OCI-M2 (cell line): ENCODE results near the gene PHACTR2.
"Not testable (repeated sequence)": the region's sequence is repeated elsewhere in the genome, so short reads cannot be mapped to it uniquely, and the experiment has no call there.

Source experiments
- DNase-seq: peaks from one replicate; lab custom pipeline; 2025; ENCODE audit not compliant: unreplicated experiment; lab: John Stamatoyannopoulos, UW

Gene PHACTR2

GRCh38 chr6:143677891-143678791 is at the start of gene PHACTR2:
Gene PHACTR2 (plus strand): TSS chr6:143677965. CDS start chr6:143678164, 199 bp downstream.
- peak; percentile 37 for DNase-seq

DNA sequence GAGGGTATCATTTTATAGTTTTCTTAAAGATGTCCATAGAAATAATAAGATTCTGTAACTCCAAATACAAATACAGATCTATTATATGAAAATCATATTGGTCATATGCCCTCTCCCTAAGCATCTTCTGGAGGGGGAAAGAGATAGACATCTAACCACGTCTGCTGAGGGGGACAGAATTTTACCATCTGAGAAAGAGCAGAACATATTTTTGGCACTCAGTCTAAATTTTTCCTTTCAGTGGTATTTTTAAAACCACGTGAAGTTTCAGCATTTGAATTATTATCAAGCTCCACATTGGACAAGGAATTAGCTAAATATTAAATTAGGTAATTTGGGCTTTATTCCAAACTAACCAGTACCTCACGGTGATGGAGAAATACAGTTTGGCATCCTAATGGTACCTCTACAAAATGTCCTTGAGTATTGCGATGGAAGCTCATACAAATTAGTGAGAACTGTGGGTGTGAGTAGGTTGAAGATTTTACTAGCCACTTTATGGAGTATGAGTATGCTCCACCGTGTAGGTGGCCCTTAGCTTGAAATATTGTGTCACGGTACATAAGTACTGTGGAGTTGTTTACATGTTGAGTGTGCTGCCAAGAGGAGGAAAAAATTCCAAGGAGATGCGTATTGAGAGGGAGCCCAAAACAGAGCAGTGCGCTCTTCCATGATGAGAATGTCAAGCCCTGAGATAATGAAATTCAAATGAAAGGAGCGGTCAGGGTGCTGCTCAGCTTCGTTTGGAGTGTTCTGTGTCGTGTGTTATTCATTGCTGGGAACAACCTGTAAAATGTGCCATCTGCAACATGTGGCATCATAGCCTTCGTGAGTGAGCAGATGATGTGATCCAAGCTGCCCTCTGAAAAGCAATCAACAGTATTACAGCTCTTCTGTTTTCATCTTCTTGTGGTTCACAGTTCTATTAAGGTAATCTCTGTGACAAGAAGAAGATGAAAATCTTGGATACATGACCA is 48.4 kb upstream of the PHACTR2 start:
- DNase-seq = no peak

DNA sequence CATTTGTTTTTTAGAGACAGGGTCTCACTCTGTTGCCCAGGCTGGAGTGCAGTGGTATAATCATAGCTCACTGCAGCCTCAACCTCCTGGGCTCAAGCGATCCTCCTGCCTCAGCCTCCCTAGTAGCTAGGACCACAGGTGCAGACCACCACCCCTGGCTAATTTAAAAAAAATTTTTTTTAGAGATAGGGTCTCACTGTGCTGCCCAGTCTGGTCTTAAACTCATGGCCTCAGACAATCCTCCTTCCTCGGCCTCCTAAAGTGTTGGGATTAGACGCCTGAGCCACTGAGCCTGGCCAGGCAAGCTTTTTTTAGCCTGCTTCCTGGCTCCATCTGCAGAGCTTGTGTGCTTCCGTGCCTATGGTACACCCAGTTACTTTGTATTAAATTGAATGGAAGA is 46.6 kb upstream of the PHACTR2 start:
- not testable (repeated sequence) for DNase-seq

DNA sequence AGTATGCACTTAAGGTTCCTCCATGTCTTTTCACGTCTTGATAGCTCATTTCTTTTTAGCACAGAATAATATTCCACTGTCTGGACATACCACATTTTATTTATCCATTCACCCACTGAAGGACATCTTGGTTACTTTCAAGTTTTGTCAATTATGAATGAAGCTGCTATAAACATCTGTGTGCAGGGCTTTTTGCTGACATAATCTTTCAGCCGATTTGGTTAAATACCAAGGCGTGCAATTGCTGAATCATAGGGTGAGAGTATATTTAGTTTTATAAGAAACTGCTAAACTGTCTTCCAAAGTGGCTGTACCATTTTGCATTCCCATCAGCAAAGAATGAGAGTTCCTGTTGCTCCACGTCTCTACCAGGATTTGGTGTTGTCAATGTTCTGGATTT is 44.9 kb upstream of the PHACTR2 start:
- no peak for DNase-seq

- no peak for DNase-seq
These were observed 43.3 kb upstream of the PHACTR2 start for GRCh38 chr6:143634486-143634885.

DNA sequence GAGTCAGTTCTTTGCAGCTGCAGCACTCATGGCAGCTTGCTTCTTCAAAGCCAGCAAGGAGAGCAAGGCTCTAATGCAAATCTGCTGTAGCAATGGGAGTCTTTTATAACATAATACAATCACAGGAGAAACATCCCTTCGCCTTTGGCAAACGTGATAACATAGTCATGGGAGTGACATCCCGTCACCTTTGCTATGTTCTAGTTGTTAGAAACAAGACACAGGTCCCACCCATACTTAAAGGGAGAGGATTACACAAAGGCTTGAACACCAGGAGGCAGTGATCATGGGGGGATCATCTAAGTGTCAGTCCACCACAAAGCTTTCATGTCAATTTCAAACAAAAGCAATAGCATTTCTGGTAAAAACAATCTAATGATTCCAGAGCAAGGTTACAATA is 40.1 kb upstream of the PHACTR2 start:
- no peak for DNase-seq

DNA sequence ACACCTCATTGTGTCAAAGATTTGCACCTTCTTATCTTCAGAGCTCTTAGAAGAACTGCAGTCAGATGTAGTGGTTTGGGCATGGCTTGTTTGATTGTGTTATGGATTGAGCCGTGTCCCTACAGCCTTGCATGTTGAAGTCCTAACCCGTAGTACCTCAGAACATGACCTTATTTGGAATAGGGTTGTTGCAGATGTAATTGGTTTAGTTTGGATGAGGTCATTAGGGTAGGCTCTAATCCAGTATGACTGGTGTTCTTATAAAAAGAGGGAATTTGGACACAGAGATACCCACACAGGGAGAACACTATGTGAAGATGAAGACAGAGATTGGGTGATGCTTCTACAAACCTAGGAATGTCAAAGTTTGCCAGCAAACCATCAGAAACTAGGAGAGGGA is 35.4 kb upstream of the PHACTR2 start:
- no peak for DNase-seq

DNA sequence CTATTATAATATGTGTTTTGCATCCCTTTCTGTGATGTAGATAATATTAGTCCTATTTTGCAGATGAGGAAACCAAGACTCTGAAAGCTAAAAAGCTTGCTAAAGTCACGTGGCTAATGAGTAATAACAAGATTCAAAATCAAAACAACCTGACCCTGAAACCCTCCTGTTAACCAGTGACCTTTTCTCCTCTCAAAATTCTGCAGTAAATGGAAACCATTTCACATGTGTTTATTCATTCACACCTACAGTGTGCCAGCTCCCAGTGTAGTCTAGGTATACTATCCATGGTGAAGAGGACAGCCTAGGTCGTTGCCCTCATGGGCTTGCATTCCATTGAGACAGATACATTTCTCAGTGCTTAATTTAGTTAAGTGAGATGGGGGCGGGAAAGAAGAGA is 30.6 kb upstream of the PHACTR2 start:
- DNase-seq = no peak

DNA sequence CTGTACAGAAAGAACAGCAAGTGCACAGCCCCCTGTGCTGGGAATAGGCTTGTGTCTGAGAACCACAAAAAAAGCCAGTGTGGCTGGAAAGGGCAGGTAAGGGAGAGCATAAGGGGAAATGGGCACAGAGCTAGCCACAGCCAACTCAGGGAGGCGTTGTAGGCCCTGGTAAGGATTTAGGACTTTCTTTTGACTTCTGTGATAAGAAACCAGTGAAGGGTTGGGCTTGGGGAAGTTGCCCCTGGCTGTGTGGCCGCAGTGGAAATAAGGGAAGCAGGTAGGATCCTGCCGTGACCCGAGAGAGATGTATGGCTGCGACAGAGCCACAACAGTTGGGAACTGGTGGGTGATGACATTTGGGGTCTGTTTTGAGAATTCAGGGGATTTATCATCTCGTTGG is 30.0 kb upstream of the PHACTR2 start:
- no peak for DNase-seq

DNA sequence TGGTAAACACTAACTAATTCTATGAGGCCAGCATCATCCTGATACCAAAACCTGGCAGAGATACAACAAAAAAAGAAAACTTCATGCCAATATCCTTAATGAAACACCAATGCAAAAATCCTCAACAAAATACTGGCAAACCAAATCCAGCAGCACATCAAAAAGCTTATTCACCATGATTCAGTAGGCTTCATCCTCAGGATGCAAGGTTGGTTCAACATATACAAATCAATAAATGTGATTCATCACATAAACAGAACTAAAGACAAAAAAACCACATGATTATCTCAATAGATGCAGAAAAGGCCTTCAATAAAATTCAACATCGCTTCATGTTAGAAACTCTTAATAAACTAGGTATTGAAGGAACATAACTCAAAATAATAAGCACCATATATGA is 28.4 kb upstream of the PHACTR2 start:
- DNase-seq = not testable (repeated sequence)

DNA sequence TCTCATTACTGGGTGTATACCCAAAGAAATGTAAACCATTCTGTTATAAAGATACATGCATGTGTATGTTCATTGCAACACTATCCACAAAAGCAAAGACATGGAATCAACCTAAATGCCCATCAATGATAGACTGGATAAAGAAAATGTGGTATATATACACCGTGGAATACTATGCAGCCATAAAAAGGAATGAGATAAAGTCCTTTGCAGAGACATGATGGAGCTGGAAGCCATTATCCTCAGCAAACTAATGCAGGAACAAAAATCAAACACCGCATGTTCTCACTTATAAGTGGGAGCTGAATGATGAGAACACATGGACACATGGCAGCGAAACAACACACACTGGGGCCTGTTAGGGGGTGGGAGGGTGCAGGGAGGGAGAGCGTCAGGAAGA is 26.4 kb upstream of the PHACTR2 start:
- not testable (repeated sequence) for DNase-seq

DNA sequence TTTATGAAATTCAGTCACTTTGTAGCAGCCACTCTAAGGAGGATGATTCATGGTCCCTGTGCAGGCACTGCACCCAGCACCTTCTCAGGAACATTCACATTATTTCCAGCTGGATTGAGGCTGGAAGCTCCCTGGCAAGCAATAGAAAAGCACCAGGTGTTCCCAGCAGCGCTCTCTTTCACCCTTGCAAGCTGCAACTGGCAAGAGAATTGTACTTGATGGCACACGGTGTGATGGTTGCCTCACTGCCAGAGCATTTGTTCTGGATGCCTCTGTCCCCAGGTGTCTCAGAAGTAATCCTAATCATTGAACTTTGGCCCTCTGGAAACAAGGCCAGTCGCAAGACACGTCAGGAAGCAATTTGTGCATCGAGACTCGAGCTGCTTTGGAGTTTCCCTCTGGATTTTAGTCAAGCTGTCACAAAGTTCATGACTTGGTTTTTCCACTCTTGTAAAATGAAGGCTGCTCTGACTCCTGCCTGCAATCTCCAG is 24.9 kb upstream of the PHACTR2 start:
- DNase-seq = no peak

- DNase-seq = no peak
These were observed 22.2 kb upstream of the PHACTR2 start for GRCh38 chr6:143655541-143655940.

DNA sequence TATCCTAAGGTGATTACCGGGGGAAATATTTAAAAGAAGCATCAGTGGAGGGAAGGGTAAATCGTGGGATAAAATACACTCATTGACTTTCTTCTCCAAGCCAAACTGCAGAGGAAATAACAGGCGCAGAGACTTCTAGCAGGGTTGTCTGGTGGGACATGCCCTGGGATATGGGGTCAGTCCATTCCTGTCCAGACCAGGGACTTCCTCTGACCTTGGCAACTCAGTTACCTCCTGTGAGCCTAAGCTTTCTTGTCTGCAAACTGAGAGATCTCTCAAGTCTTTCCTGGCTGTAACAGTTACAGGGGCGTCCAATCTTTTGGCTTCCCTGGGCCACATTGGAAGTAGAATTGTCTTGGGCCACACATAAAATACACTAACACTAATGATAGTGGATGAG is 21.7 kb upstream of the PHACTR2 start:
- no peak for DNase-seq

- no peak for DNase-seq
These were observed 20.0 kb upstream of the PHACTR2 start for GRCh38 chr6:143657809-143658208.

- DNase-seq = not testable (repeated sequence)
These were observed 17.6 kb upstream of the PHACTR2 start for GRCh38 chr6:143660170-143660569.

- no peak for DNase-seq
These were observed 13.6 kb upstream of the PHACTR2 start for GRCh38 chr6:143664171-143664570.

DNA sequence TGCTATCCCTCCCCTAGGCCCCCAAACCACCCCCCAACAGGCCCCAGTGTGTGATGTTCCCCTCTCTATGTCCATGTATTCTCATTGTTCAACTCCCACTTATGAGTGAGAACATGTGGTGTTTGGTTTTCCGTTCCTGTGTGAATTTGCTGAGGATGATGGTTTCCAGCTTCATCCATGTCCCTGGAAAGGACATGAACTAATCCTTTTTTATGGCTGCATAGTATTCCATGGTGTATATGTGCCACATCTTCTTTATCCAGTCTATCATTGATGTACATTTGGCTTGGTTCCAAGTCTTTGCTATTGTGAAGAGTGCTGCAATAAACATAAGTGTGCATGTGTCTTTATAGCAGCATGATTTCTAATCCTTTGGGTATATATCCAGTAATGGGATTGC is 11.8 kb upstream of the PHACTR2 start:
- not testable (repeated sequence) for DNase-seq

GRCh38 chr6:143669483-143669882 is 8.3 kb upstream of the PHACTR2 start:
- DNase-seq = not testable (repeated sequence)

DNA sequence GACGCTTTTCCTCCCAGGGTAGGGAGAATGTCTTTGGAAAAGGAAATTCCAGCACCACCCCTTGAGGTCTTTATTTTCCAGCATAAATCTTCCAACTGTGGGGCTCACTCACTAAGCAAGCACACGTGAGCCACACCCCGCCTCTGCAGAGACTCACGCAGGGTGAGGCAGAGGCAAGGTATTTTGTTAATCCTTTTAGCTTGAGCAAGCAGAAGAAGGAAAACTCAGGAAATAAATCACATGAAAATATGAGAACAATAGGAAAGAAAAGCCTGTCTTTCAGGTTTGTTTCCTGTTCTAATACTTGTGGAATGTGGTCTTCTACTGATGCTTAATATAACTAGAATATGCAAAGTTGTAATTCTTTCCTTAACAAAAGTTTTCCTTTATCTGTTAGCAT is 4.1 kb upstream of the PHACTR2 start:
- no peak for DNase-seq
